GM23338 (cell line): Measurements from ENCODE around the gene CTNNA2. TPM values are rescaled to one million over a fixed set of nuclear protein-coding genes. Genes with fewer than 3 reads are reported as not detected.

Experiments used
- ATAC-seq: fragments of 200-7000 bp; cut with Tn5 transposase; 3 replicates; pipeline ENCODE4 v1.9.1; 2020
- DNase-seq: peaks from one replicate; pipeline ENCODE4 v3.0.0-alpha.2; 2015; ENCODE audit warnings: low spot score
- H2AFZ ChIP-seq: fragments of 200-600 bp; sonication (generic); 2 replicates; pipeline ENCODE4 v1.8.0; 2016; ENCODE audit warnings: antibody characterized with exemption, mild to moderate bottlenecking, moderate library complexity
- H3F3A ChIP-seq: fragments of 200-600 bp; sonication (generic); replicated peaks from 2 replicates; pipeline ENCODE4 v1.8.0; 2017; ENCODE audit warnings: antibody characterized with exemption, mixed run types, low read depth
- H3K27ac ChIP-seq: fragments of 200-600 bp; sonication (generic); 2 replicates; pipeline ENCODE4 v1.6.1; 2016; ENCODE audit warnings: low read depth
- H3K27me3 ChIP-seq: fragments of 200-600 bp; sonication (generic); 2 replicates; pipeline ENCODE4 v1.8.0; 2016; ENCODE audit warnings: mild to moderate bottlenecking, mixed run types, moderate library complexity; ENCODE audit not compliant: insufficient read depth
- H3K36me3 ChIP-seq: fragments of 200-600 bp; sonication (generic); 2 replicates; pipeline ENCODE4 v1.8.0; 2016; ENCODE audit warnings: mild to moderate bottlenecking; ENCODE audit not compliant: insufficient read depth
- H3K4me1 ChIP-seq: fragments of 200-600 bp; sonication (generic); 2 replicates; pipeline ENCODE4 v1.8.0; 2016; ENCODE audit warnings: mild to moderate bottlenecking, moderate library complexity; ENCODE audit not compliant: insufficient read depth
- H3K4me2 ChIP-seq: fragments of 200-600 bp; sonication (generic); 2 replicates; pipeline ENCODE4 v1.7.1; 2017; ENCODE audit warnings: mixed run types
- H3K4me3 ChIP-seq: fragments of 200-600 bp; sonication (generic); 2 replicates; pipeline ENCODE4 v1.6.1; 2016; ENCODE audit warnings: mixed run types
- H3K79me2 ChIP-seq: fragments of 200-600 bp; sonication (generic); replicated peaks from 2 replicates; pipeline ENCODE4 v1.8.0; 2017; ENCODE audit warnings: mild to moderate bottlenecking; ENCODE audit not compliant: insufficient read depth
- H3K9me2 ChIP-seq: fragments of 200-600 bp; sonication (generic); 2 replicates; pipeline ENCODE4 v1.8.0; 2017; ENCODE audit not compliant: insufficient read depth
- H4K20me1 ChIP-seq: fragments of 200-600 bp; sonication (generic); replicated peaks from 2 replicates; pipeline ENCODE4 v1.8.0; 2017; ENCODE audit warnings: mild to moderate bottlenecking; ENCODE audit not compliant: insufficient read depth
- H3K27ac Mint-ChIP-seq: 2 replicates; pipeline ENCODE4 v1.8.0; 2020; ENCODE audit warnings: inconsistent platforms, mild to moderate bottlenecking, moderate library complexity, mixed read lengths
- H3K27me3 Mint-ChIP-seq: 3 replicates; pipeline ENCODE4 v1.8.0; 2022; ENCODE audit warnings: low read depth, mild to moderate bottlenecking, moderate library complexity, mixed read lengths, inconsistent platforms; ENCODE audit not compliant: insufficient read depth, poor library complexity
- H3K36me3 Mint-ChIP-seq: 3 replicates; pipeline ENCODE4 v1.8.0; 2021; ENCODE audit warnings: low read depth, mild to moderate bottlenecking, inconsistent platforms, moderate library complexity, mixed read lengths
- H3K4me1 Mint-ChIP-seq: 3 replicates; pipeline ENCODE4 v1.8.0; 2020; ENCODE audit warnings: mild to moderate bottlenecking, inconsistent platforms, mixed read lengths
- H3K4me3 Mint-ChIP-seq: 3 replicates; pipeline ENCODE4 v1.8.0; 2021; ENCODE audit warnings: moderate library complexity, mild to moderate bottlenecking, inconsistent platforms, mixed read lengths
- H3K9me3 Mint-ChIP-seq: 3 replicates; pipeline ENCODE4 v1.8.0; 2020; ENCODE audit warnings: moderate library complexity, mild to moderate bottlenecking, inconsistent platforms, mixed read lengths
- EZH2 ChIP-seq: fragments of 200-600 bp; sonication (generic); IDR thresholded peaks from one replicate; pipeline ENCODE4 v1.8.0; 2017; ENCODE audit warnings: antibody characterized with exemption, mild to moderate bottlenecking, low read depth; ENCODE audit not compliant: unreplicated experiment
- EZH2phosphoT487 ChIP-seq: fragments of 200-600 bp; sonication (generic); IDR thresholded peaks from one replicate; pipeline ENCODE4 v1.8.1; 2018; ENCODE audit warnings: antibody characterized with exemption; ENCODE audit not compliant: unreplicated experiment
- JUNB ChIP-seq: IDR thresholded peaks from one replicate; pipeline ENCODE4 v1.6.1; 2016; ENCODE audit warnings: antibody characterized with exemption; ENCODE audit not compliant: unreplicated experiment
- NANOG ChIP-seq: IDR thresholded peaks from 2 replicates; pipeline ENCODE4 v1.6.1; 2016; ENCODE audit warnings: antibody characterized with exemption, borderline replicate concordance
- POLR2AphosphoS5 ChIP-seq: IDR thresholded peaks from 2 replicates; pipeline ENCODE4 v1.6.1; 2016; ENCODE audit warnings: antibody characterized with exemption, low read depth
- STAT1 ChIP-seq: IDR thresholded peaks from one replicate; pipeline ENCODE4 v1.6.1; 2016; ENCODE audit warnings: antibody characterized with exemption; ENCODE audit not compliant: unreplicated experiment
- ZNF114 ChIP-seq: fragments of 250-450 bp; sonication (Bioruptor Pico); IDR thresholded peaks from 2 replicates; pipeline ENCODE4 v1.5.0; 2020; ENCODE audit warnings: mild to moderate bottlenecking, moderate library complexity
- ZNF331 ChIP-seq: fragments of 250-450 bp; sonication (Bioruptor Pico); IDR thresholded peaks from 2 replicates; pipeline ENCODE4 v1.5.0; 2020; ENCODE audit warnings: low read depth, mild to moderate bottlenecking, moderate library complexity
- polyA plus RNA-seq: library from polyadenylated mRNA; unstranded; fragments of >200 nt; fragmentation: Nextera tagmentation; extraction: Ambion mirVana; gene quantifications from 2 replicates; pipeline ENCODE4 v1.2.1, GENCODE V29; 2016
- total RNA-seq: library from RNA; depleted of rRNA; stranded (reverse); fragments of >200 nt; shearing (Covaris generic); gene quantifications from 2 replicates; pipeline ENCODE4 v1.2.3, GENCODE V29; 2014
- TF ChIP-seq, protein P1 (sequence below): fragments of 250-450 bp; sonication (Bioruptor Pico); IDR thresholded peaks from 2 replicates; pipeline ENCODE4 v1.5.0; 2020; ENCODE audit warnings: mild to moderate bottlenecking, moderate library complexity
- TF ChIP-seq, protein P2 (sequence below), 2 experiments: fragments of 200-600 bp in 1 of 2; sonication (generic) in 1 of 2; conservative IDR thresholded peaks; 2 replicates each; pipeline versions ENCODE4 v1.5.1 to v1.6.1; 2016 to 2017; ENCODE audit warnings: antibody characterized with exemption in 2 of 2, low read depth in 2 of 2, mild to moderate bottlenecking in 2 of 2, moderate library complexity in 1 of 2
- TF ChIP-seq, protein P3 (sequence below): IDR thresholded peaks from one replicate; pipeline ENCODE4 v1.6.1; 2018; ENCODE audit warnings: antibody characterized with exemption; ENCODE audit not compliant: unreplicated experiment
- TF ChIP-seq, protein P4 (sequence below): IDR thresholded peaks from 2 replicates; pipeline ENCODE4 v1.6.1; 2016; ENCODE audit warnings: antibody characterized with exemption

CTNNA2 gene
- total and polyA plus RNA-seq, 2 experiments from 2014 or later = 6.4 to 15.6 TPM

DNA sequence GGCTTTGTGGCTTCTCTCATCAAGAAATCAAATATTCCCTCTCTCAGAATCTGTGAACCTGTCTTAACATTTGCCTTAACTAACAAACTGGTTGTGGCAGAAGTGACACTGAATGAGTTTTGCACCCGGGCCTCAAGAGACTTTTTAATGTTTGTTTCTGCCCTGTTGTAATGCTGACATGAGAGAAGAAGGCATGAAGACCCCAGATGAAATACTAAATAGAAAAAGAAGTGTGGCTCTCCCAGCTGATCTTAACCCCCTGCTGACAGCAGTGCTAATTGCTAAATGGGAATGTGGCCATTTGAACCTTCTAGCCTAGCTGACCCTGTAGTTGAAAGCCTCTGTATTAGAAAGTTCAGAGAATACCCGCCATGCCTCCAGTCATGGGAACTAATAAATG, 261.2 kb downstream of the CTNNA2 start:
- H2AFZ ChIP-seq = no peak overlapping the region
- H3K79me2 ChIP-seq = no peaks in the 10 kb centered on the region
- H3K27ac ChIP-seq = no peak overlapping the region
- no peak overlapping the region for H3K4me3 ChIP-seq
- H3K36me3 Mint-ChIP-seq = no peaks in the 10 kb centered on the region
- H3K36me3 ChIP-seq = no peaks in the 10 kb centered on the region
- no peaks in the 10 kb centered on the region for H3K9me3 Mint-ChIP-seq
- ATAC-seq (no peak), DNase-seq (no peak)
- no peak overlapping the region for H3K4me3 Mint-ChIP-seq
- no peaks in the 10 kb centered on the region for H3F3A ChIP-seq
- no peak overlapping the region for H3K4me2 ChIP-seq
- H3K27ac Mint-ChIP-seq = no peak overlapping the region
- peaks cover 12% of the 10 kb centered on the region for H3K4me1 Mint-ChIP-seq
- TF ChIP-seq, protein P1, sequence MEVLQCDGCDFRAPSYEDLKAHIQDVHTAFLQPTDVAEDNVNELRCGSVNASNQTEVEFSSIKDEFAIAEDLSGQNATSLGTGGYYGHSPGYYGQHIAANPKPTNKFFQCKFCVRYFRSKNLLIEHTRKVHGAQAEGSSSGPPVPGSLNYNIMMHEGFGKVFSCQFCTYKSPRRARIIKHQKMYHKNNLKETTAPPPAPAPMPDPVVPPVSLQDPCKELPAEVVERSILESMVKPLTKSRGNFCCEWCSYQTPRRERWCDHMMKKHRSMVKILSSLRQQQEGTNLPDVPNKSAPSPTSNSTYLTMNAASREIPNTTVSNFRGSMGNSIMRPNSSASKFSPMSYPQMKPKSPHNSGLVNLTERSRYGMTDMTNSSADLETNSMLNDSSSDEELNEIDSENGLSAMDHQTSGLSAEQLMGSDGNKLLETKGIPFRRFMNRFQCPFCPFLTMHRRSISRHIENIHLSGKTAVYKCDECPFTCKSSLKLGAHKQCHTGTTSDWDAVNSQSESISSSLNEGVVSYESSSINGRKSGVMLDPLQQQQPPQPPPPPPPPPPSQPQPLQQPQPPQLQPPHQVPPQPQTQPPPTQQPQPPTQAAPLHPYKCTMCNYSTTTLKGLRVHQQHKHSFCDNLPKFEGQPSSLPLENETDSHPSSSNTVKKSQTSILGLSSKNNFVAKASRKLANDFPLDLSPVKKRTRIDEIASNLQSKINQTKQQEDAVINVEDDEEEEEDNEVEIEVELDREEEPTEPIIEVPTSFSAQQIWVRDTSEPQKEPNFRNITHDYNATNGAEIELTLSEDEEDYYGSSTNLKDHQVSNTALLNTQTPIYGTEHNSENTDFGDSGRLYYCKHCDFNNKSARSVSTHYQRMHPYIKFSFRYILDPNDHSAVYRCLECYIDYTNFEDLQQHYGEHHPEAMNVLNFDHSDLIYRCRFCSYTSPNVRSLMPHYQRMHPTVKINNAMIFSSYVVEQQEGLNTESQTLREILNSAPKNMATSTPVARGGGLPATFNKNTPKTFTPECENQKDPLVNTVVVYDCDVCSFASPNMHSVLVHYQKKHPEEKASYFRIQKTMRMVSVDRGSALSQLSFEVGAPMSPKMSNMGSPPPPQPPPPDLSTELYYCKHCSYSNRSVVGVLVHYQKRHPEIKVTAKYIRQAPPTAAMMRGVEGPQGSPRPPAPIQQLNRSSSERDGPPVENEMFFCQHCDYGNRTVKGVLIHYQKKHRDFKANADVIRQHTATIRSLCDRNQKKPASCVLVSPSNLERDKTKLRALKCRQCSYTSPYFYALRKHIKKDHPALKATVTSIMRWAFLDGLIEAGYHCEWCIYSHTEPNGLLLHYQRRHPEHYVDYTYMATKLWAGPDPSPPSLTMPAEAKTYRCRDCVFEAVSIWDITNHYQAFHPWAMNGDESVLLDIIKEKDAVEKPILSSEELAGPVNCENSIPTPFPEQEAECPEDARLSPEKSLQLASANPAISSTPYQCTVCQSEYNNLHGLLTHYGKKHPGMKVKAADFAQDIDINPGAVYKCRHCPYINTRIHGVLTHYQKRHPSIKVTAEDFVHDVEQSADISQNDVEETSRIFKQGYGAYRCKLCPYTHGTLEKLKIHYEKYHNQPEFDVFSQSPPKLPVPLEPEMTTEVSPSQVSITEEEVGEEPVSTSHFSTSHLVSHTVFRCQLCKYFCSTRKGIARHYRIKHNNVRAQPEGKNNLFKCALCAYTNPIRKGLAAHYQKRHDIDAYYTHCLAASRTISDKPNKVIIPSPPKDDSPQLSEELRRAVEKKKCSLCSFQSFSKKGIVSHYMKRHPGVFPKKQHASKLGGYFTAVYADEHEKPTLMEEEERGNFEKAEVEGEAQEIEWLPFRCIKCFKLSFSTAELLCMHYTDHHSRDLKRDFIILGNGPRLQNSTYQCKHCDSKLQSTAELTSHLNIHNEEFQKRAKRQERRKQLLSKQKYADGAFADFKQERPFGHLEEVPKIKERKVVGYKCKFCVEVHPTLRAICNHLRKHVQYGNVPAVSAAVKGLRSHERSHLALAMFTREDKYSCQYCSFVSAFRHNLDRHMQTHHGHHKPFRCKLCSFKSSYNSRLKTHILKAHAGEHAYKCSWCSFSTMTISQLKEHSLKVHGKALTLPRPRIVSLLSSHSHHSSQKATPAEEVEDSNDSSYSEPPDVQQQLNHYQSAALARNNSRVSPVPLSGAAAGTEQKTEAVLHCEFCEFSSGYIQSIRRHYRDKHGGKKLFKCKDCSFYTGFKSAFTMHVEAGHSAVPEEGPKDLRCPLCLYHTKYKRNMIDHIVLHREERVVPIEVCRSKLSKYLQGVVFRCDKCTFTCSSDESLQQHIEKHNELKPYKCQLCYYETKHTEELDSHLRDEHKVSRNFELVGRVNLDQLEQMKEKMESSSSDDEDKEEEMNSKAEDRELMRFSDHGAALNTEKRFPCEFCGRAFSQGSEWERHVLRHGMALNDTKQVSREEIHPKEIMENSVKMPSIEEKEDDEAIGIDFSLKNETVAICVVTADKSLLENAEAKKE (CRISPR knock-in tag) = no peak
- TF ChIP-seq ZNF114 (CRISPR knock-in tag) (no peak), STAT1 (no peak), EZH2phosphoT487 (no peak), POLR2AphosphoS5 (no peak), ZNF331 (CRISPR knock-in tag) (no peak), NANOG (no peak), EZH2 (no peak), JUNB (no peak)
- TF ChIP-seq, protein P2, sequence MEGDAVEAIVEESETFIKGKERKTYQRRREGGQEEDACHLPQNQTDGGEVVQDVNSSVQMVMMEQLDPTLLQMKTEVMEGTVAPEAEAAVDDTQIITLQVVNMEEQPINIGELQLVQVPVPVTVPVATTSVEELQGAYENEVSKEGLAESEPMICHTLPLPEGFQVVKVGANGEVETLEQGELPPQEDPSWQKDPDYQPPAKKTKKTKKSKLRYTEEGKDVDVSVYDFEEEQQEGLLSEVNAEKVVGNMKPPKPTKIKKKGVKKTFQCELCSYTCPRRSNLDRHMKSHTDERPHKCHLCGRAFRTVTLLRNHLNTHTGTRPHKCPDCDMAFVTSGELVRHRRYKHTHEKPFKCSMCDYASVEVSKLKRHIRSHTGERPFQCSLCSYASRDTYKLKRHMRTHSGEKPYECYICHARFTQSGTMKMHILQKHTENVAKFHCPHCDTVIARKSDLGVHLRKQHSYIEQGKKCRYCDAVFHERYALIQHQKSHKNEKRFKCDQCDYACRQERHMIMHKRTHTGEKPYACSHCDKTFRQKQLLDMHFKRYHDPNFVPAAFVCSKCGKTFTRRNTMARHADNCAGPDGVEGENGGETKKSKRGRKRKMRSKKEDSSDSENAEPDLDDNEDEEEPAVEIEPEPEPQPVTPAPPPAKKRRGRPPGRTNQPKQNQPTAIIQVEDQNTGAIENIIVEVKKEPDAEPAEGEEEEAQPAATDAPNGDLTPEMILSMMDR (conservative IDR thresholded peaks at IDR 0.05; ENCODE audit: low read depth in 2 of 2) = no peak
- TF ChIP-seq, protein P3, sequence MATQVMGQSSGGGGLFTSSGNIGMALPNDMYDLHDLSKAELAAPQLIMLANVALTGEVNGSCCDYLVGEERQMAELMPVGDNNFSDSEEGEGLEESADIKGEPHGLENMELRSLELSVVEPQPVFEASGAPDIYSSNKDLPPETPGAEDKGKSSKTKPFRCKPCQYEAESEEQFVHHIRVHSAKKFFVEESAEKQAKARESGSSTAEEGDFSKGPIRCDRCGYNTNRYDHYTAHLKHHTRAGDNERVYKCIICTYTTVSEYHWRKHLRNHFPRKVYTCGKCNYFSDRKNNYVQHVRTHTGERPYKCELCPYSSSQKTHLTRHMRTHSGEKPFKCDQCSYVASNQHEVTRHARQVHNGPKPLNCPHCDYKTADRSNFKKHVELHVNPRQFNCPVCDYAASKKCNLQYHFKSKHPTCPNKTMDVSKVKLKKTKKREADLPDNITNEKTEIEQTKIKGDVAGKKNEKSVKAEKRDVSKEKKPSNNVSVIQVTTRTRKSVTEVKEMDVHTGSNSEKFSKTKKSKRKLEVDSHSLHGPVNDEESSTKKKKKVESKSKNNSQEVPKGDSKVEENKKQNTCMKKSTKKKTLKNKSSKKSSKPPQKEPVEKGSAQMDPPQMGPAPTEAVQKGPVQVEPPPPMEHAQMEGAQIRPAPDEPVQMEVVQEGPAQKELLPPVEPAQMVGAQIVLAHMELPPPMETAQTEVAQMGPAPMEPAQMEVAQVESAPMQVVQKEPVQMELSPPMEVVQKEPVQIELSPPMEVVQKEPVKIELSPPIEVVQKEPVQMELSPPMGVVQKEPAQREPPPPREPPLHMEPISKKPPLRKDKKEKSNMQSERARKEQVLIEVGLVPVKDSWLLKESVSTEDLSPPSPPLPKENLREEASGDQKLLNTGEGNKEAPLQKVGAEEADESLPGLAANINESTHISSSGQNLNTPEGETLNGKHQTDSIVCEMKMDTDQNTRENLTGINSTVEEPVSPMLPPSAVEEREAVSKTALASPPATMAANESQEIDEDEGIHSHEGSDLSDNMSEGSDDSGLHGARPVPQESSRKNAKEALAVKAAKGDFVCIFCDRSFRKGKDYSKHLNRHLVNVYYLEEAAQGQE = no peak
- TF ChIP-seq, protein P4, sequence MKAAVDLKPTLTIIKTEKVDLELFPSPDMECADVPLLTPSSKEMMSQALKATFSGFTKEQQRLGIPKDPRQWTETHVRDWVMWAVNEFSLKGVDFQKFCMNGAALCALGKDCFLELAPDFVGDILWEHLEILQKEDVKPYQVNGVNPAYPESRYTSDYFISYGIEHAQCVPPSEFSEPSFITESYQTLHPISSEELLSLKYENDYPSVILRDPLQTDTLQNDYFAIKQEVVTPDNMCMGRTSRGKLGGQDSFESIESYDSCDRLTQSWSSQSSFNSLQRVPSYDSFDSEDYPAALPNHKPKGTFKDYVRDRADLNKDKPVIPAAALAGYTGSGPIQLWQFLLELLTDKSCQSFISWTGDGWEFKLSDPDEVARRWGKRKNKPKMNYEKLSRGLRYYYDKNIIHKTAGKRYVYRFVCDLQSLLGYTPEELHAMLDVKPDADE = no peak
- peaks cover 1% of the 10 kb centered on the region for H3K4me1 ChIP-seq
- H3K9me2 ChIP-seq = no peaks in the 10 kb centered on the region
- no peaks in the 10 kb centered on the region for H4K20me1 ChIP-seq
- no peaks in the 10 kb centered on the region for H3K27me3 ChIP-seq
- no peaks in the 10 kb centered on the region for H3K27me3 Mint-ChIP-seq
